NCI-H2196 treated with DMSO at 0.1 percent for 48 hours (cell line): Measurements from ENCODE around the gene CASS4.

Experiments
- DNase-seq: peaks from one replicate; lab custom pipeline; 2025; ENCODE audit not compliant: unreplicated experiment; lab: John Stamatoyannopoulos, UW

The CASS4 gene

DNA sequence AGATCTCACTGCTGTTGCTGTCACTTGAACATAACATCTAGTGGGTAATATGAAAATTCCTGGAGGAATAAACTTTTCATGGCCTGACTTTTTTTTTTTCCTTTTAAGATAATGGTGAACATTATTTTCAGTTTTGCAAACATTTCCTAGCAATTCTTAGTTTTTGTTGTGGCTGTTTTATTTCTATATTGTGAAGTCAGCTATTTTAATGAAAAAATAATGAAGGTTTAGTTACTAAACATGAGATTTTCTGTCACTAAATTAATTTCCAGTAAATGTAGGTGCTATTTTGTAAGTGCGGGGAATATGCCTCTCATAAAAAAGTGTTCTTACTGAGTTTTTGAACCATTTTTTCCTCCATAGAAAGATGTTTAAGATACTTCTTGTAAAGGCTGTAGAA, 89.1 kb downstream of the CASS4 start:
- DNase-seq = no peak

DNA sequence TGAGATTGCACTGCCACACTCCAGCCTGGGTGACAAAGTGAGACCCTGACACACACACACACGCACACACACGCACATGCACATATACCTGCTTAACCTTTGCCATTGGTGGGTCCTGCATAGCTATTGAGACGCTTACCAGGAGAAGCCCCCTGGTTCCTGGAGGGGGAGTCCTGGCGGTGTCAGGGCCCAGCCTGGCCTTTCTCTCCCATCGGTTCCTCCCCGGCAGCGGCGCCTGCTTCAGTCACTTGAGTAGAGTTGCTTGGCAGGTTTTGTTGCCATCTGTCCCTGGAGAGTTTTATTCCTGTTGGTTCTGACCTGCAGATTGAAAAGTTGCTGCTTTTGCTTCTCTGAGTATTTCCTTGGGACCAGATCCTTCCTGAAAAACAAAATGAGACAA, 91.9 kb downstream of the CASS4 start:
- no peak for DNase-seq

DNA sequence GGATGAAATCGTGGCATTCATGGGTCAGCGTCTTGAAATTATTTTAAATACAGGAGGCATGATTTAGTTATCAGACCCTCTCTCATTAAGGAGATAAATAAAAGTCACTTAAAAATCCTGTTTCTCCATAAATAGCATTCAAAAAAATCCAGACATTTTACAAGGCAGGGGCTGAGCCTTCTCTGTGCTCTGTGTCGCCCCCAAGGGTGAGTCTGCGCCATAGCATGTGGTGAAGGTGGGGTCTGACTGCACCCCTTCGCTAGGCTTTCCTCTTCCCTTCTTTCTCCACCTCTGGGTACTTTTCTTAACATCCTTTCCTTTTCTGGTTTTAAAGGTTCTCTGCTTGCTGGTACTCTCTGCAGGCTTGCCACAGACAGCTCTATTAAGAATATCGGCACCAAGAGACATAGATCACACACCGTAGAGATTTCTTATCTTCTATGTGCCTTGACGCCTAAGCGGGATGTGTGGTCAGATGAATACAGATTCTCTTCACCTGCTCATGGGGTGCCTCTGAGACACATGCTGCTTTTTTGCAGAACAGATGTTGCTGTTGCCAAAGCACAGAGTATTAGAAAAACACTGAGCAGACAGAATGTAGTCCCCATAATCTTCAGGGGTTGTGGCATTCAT, 92.4 kb downstream of the CASS4 start:
- DNase-seq = no peak

DNA sequence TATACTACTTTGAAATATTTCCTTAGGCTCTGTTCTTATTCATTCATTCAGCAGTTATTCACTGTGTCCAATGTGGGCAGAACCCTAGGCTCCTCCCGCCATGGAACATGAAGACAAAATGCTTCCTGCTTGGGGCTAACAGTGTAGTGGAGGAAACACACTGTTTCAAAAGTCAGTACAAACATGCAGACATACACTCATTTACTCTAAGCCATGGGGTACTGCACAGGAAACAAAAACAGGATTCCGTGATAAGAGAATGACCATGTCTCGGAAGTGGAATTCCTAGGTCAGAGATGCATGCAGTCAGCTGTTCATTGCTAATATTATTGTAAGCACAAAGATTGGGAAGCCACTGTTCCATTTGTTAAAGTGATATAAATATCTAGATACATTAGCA, 94.0 kb downstream of the CASS4 start:
- no peak for DNase-seq
